Measurements from ENCODE around the gene TMEM25. TPM values are rescaled to one million over a fixed set of nuclear protein-coding genes. Genes with fewer than 3 reads are reported as not detected.

The TMEM25 gene
- polyA plus RNA-seq, 1 donor from 2014 or later = 11.2 TPM

GRCh38 chr11:118526688-118527087 lies 4.3 kb upstream of the TMEM25 start:
- H3K9me3 Mint-ChIP-seq = no peaks in the 10 kb centered on the region
- H3K4me1 Mint-ChIP-seq = peaks cover 14 to 22% (median 18%) of the 10 kb centered on the region in 3 donors
- H3K27ac Mint-ChIP-seq = no peak overlapping the region

GRCh38 chr11:118527109-118527508 lies 3.9 kb upstream of the TMEM25 start, which contains the start of gene TTC36:
Gene TTC36, plus strand, starts transcription at chr11:118527474. Its CDS starts 21 bp downstream, at chr11:118527495.
- H3K4me1 Mint-ChIP-seq = peaks cover 17 to 21% (median 18%) of the 10 kb centered on the region in 3 donors
- peak within 1 kb of the TSS in 1 of 3 donors; percentile 31 for H3K27ac Mint-ChIP-seq
- H3K36me3 Mint-ChIP-seq = peaks cover 2% of the 10 kb centered on the region
- no peaks in the 10 kb centered on the region for H3K9me3 Mint-ChIP-seq
- H3K4me3 Mint-ChIP-seq = peak within 1 kb of the TSS in 1 of 4 donors; percentile 60
- H3K27me3 Mint-ChIP-seq = no peaks in the 10 kb centered on the region

More at GRCh38 chr11:118526688-118527087, 4.3 kb upstream of the TMEM25 start:
- Mint-ChIP-seq H3K36me3 (peaks cover 2% of the 10 kb centered on the region), H3K27me3 (no peaks in the 10 kb centered on the region), H3K4me3 (peak overlapping the region in 1 of 4 donors; percentile 60)

DNA sequence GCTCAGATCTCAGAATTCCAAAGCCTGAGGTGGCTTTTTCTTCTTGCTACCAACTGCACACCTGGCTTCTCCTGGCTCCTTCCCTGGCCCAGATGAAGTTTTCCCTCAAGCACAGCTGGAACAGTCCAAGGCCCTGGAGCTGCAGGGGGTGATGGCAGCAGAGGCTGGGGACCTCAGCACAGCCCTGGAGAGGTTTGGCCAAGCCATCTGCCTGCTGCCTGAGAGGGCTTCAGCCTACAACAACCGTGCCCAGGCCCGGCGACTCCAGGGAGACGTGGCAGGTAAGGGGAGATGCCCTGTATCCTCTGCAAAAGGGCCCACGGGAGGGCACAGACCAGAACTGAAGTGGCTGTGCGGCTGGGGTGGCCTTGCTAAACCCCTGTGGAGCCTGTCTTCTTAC lies 2.5 kb upstream of the TMEM25 start:
- H3K27ac Mint-ChIP-seq = no peak overlapping the region
- peak overlapping the region in 2 of 4 donors; percentile 12 to 91 for H3K4me3 Mint-ChIP-seq
- no peaks in the 10 kb centered on the region for H3K9me3 Mint-ChIP-seq
- H3K36me3 Mint-ChIP-seq = peaks cover 2% of the 10 kb centered on the region
- peaks cover 17 to 21% (median 18%) of the 10 kb centered on the region in 3 donors for H3K4me1 Mint-ChIP-seq
- H3K27me3 Mint-ChIP-seq = no peaks in the 10 kb centered on the region

- peak overlapping the region; percentile 30 to 96 (median 47) for H3K27ac Mint-ChIP-seq
- H3K9me3 Mint-ChIP-seq = no peaks in the 10 kb centered on the region
- peaks cover 2% of the 10 kb centered on the region for H3K36me3 Mint-ChIP-seq
- peak overlapping the region; percentile 89 to 92 (median 91) for H3K4me3 Mint-ChIP-seq
- peaks cover 15 to 21% (median 17%) of the 10 kb centered on the region in 3 donors for H3K4me1 Mint-ChIP-seq
- no peaks in the 10 kb centered on the region for H3K27me3 Mint-ChIP-seq
Observed at GRCh38 chr11:118529584-118530175, 1.3 kb upstream of the TMEM25 start.

GRCh38 chr11:118530180-118530682 lies 761 bp upstream of the TMEM25 start:
- peaks cover 15 to 21% (median 17%) of the 10 kb centered on the region in 3 donors for H3K4me1 Mint-ChIP-seq
- no peaks in the 10 kb centered on the region for H3K27me3 Mint-ChIP-seq
- H3K4me3 Mint-ChIP-seq = peak overlapping the region; percentile 89 to 92 (median 91)
- H3K27ac Mint-ChIP-seq = peak overlapping the region; percentile 30 to 96 (median 47)
- H3K36me3 Mint-ChIP-seq = peaks cover 2% of the 10 kb centered on the region
- H3K9me3 Mint-ChIP-seq = no peaks in the 10 kb centered on the region

- peak overlapping the region; percentile 91 to 96 (median 96) for H3K4me3 Mint-ChIP-seq
- H3K36me3 Mint-ChIP-seq = peaks cover 2% of the 10 kb centered on the region
- H3K4me1 Mint-ChIP-seq = peaks cover 15 to 21% (median 17%) of the 10 kb centered on the region in 3 donors
- peak overlapping the region; percentile 59 to 85 (median 82) for H3K27ac Mint-ChIP-seq
- H3K9me3 Mint-ChIP-seq = no peaks in the 10 kb centered on the region
- no peaks in the 10 kb centered on the region for H3K27me3 Mint-ChIP-seq
Observed at GRCh38 chr11:118531597-118532084, 649 bp downstream of the TMEM25 start.

- Mint-ChIP-seq H3K27me3 (no peaks in the 10 kb centered on the region), H3K4me3 (peak overlapping the region; percentile 91 to 96 (median 96)), H3K27ac (peak overlapping the region in 2 of 3 donors; percentile 82 to 85), H3K36me3 (peaks cover 2% of the 10 kb centered on the region), H3K9me3 (no peaks in the 10 kb centered on the region), H3K4me1 (peaks cover 15 to 21% (median 17%) of the 10 kb centered on the region in 3 donors)
Observed at GRCh38 chr11:118532091-118532490, 1.1 kb downstream of the TMEM25 start.

DNA sequence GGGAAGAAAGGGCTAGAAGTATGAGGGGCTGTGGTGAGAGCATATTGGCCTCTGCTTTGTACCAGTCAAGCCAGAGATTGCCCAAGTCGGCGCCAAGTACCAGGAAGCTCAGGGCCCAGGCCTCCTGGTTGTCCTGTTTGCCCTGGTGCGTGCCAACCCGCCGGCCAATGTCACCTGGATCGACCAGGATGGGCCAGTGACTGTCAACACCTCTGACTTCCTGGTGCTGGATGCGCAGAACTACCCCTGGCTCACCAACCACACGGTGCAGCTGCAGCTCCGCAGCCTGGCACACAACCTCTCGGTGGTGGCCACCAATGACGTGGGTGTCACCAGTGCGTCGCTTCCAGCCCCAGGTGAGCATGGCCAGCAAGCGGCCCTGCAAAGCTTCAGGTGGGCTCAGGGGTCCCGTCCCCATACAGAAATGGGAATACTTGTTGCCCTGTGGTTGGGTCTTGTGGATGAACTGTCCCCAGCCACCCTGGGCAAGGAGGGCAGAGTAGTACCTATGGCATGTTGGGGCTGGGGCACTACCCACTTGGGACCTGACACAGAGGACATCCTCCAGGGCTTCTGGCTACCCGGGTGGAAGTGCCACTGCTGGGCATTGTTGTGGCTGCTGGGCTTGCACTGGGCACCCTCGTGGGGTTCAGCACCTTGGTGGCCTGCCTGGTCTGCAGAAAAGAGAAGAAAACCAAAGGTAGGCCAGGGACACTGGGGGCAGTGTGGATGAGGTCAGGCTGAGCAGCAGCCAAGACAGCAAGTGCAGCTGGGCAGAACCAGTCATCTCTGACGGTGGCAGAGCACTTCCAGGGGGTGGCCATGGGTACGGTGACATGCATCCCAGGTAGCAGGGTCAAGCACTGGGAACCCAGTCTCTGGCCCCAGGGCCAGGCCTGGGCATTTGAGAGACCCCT lies 2.1 kb downstream of the TMEM25 start:
- no peaks in the 10 kb centered on the region for H3K27me3 Mint-ChIP-seq
- H3K4me1 Mint-ChIP-seq = peaks cover 15 to 17% (median 17%) of the 10 kb centered on the region in 3 donors
- peak overlapping the region in 2 of 4 donors; percentile 5 to 95 for H3K4me3 Mint-ChIP-seq
- no peaks in the 10 kb centered on the region for H3K9me3 Mint-ChIP-seq
- peaks cover 2% of the 10 kb centered on the region for H3K36me3 Mint-ChIP-seq
- H3K27ac Mint-ChIP-seq = peak overlapping the region in 1 of 3 donors; percentile 82

- Mint-ChIP-seq H3K36me3 (peaks cover 2% of the 10 kb centered on the region), H3K4me3 (peak overlapping the region in 2 of 4 donors; percentile 39 to 57), H3K9me3 (no peaks in the 10 kb centered on the region), H3K4me1 (peaks cover 11 to 18% (median 16%) of the 10 kb centered on the region in 3 donors), H3K27ac (no peak overlapping the region), H3K27me3 (no peaks in the 10 kb centered on the region)
Observed at GRCh38 chr11:118533769-118534729, 3.1 kb downstream of the TMEM25 start.

GRCh38 chr11:118535261-118535660 lies 4.3 kb downstream of the TMEM25 start:
- H3K4me1 Mint-ChIP-seq = peaks cover 1 to 10% (median 8%) of the 10 kb centered on the region in 3 donors
- peaks cover 2% of the 10 kb centered on the region for H3K36me3 Mint-ChIP-seq
- no peak overlapping the region for H3K27ac Mint-ChIP-seq
- H3K9me3 Mint-ChIP-seq = no peaks in the 10 kb centered on the region
- H3K4me3 Mint-ChIP-seq = peak overlapping the region in 2 of 4 donors; percentile 6 to 8
- H3K27me3 Mint-ChIP-seq = no peaks in the 10 kb centered on the region

DNA sequence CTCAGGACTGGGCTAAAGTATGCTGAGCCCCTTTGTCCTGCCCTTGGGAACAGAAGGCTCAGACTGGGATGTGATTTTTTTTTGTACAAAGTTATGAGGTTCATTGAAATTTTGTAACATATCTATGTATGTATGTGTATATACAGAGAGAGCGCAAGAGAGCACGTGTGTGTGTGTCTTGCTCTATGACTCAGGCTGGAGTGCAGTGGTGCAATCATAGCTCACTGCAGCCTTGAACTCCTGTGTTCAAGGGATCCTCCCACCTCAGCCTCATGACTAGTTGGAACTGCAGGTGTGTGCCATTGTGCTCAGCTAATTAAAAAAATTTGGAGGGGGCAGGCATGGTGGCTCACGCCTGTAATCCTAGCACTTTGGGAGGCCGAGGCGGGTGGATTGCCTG lies 5.7 kb downstream of the TMEM25 start:
- H3K9me3 Mint-ChIP-seq = no peaks in the 10 kb centered on the region
- H3K27ac Mint-ChIP-seq = no peak overlapping the region
- no peaks in the 10 kb centered on the region for H3K27me3 Mint-ChIP-seq
- H3K36me3 Mint-ChIP-seq = peaks cover 6% of the 10 kb centered on the region
- peaks cover 0 to 5% (median 3%) of the 10 kb centered on the region in 3 donors for H3K4me1 Mint-ChIP-seq
- no peak overlapping the region for H3K4me3 Mint-ChIP-seq

GRCh38 chr11:118537409-118537980 lies 6.5 kb downstream of the TMEM25 start:
- Mint-ChIP-seq H3K4me3 (no peak overlapping the region), H3K9me3 (no peaks in the 10 kb centered on the region), H3K4me1 (peaks cover 0 to 3% (median 2%) of the 10 kb centered on the region in 3 donors), H3K36me3 (peaks cover 4% of the 10 kb centered on the region), H3K27me3 (no peaks in the 10 kb centered on the region), H3K27ac (no peak overlapping the region)

DNA sequence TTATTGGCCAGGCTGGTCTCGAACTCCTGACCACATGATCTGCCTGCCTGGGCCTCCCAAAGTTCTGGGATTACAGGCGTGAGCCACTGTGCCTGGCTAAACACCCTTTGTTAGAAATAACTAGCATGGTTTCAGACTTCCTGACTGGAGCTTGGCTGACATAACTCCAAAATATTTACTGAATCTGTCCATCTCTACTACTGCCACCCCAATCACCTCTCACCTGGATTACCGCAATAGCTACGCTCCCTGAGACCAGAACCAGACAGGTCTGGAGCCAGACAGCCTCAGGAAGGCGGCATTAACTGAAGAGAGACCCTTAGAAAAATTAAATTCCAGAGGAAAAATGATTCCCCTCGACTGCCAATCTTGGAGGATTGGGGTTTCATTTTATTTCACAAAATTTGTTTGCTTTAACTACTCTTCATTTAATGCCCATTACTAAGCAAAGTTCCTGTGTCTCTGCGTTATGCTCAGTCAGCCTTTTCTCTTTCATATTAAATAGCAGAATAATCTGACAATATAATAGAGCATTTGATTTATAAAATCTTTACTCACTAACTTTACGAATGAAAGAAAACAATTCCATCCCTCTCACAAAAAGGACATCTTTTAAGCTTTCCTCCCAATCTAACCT lies 13.1 kb downstream of the TMEM25 start:
- Mint-ChIP-seq H3K27ac (peak overlapping the region in 1 of 3 donors; percentile 59), H3K36me3 (peaks cover 6% of the 10 kb centered on the region), H3K4me1 (no peaks in the 10 kb centered on the region), H3K27me3 (no peaks in the 10 kb centered on the region), H3K9me3 (no peaks in the 10 kb centered on the region), H3K4me3 (no peak overlapping the region)

Data from IgD-negative memory B cell (primary cell).